ENCODE measurements around the gene DAPK2. TPM values are rescaled to one million over a fixed set of nuclear protein-coding genes. Genes with fewer than 3 reads are reported as not detected.

Gene DAPK2
- total RNA-seq, 6 experiments from 2014 or later = 2.1 to 5.7 (median 5.1) TPM

DNA sequence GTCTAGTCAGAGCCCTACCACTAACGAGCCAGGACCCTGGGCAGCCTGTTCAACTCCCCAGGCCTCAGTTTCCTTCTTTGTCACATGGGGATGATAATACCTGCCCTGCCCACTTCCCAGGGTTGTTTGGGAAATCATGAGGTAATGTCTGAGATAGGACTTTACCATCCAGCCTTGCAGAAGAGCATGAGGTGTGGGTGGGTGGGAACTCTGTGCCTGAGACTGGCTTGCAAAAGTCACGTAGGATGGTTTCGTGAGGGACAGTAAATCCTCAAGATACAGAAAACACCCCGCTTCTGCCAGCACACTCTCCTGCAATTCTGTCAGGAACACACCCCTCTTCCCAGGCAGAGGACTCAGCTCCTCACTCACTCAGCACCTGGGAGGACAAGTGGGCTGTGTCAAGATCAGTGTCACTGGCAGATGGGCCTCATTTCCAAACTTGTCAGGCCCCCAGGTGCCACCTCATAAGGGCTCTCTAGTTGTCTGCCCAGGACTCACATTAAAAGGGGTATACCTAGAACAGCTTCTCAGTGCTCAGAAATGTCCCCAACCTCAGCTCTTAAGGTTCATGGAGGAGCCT, 58.4 kb downstream of the DAPK2 start:
- H3K27ac Mint-ChIP-seq = no peak overlapping the region
- peaks cover 17% of the 10 kb centered on the region for H3K4me1 Mint-ChIP-seq (ENCODE audit: low read depth)
- no peak for TF ChIP-seq CTCF (IDR thresholded peaks at IDR 0.05)
- peaks cover 2% of the 10 kb centered on the region for H3K27me3 Mint-ChIP-seq (ENCODE audit: insufficient read depth)
- H3K9me3 Mint-ChIP-seq = no peaks in the 10 kb centered on the region
- DNase-seq = no peak
- no peak overlapping the region for H3K4me3 Mint-ChIP-seq
- H3K36me3 Mint-ChIP-seq (ENCODE audit: low read depth) = no peaks in the 10 kb centered on the region

DNA sequence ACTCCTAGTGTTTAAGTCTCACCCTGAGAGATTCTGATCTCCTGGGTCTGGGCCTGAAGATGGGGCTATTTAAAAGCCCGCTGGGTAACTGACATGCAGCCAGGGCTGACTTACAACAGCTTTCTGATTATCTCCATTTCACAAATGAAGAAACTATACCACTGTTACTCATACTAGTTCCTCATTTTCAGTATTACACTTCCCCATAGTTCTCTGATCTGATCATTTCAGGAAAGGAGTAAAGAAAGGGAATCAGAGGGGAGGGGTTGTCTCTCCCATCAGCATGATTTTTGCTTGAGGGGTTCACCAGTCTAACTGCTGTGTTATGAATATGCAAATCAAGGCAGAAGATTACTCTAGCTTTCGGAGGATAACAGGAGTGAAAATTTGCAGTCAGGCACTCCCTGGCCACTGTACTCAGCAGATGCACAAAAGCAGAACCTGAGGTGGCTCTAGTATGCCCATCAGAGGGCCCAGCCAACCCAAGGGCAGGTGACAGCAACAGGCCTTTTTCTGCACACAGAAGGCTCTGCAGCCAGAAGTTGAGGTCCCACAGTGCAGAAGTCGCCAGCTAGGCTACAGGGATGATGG, 59.4 kb downstream of the DAPK2 start:
- TF ChIP-seq CTCF (IDR thresholded peaks at IDR 0.05) = no peak
- peak overlapping the region; percentile 43; the same call in 1 of the 2 replicates for H3K27ac Mint-ChIP-seq
- no peaks in the 10 kb centered on the region for H3K36me3 Mint-ChIP-seq (ENCODE audit: low read depth)
- no peaks in the 10 kb centered on the region for H3K9me3 Mint-ChIP-seq
- no peak for DNase-seq
- H3K27me3 Mint-ChIP-seq (ENCODE audit: insufficient read depth) = peaks cover 2% of the 10 kb centered on the region
- no peak overlapping the region for H3K4me3 Mint-ChIP-seq
- peaks cover 17% of the 10 kb centered on the region for H3K4me1 Mint-ChIP-seq (ENCODE audit: low read depth)

GRCh38 chr15:63986185-63986680, 60.1 kb downstream of the DAPK2 start:
- DNase-seq = no peak

GRCh38 chr15:63985221-63986184, 60.8 kb downstream of the DAPK2 start:
- no peak for TF ChIP-seq CTCF (IDR thresholded peaks at IDR 0.05)
- no peak for DNase-seq
- Mint-ChIP-seq H3K36me3 (ENCODE audit: low read depth) (no peaks in the 10 kb centered on the region), H3K27ac (no peak overlapping the region), H3K27me3 (ENCODE audit: insufficient read depth) (peaks cover 2% of the 10 kb centered on the region), H3K4me3 (no peak overlapping the region), H3K9me3 (no peaks in the 10 kb centered on the region), H3K4me1 (ENCODE audit: low read depth) (peaks cover 18% of the 10 kb centered on the region)

More at GRCh38 chr15:63986185-63986680, 60.1 kb downstream of the DAPK2 start:
- Mint-ChIP-seq H3K36me3 (ENCODE audit: low read depth) (no peaks in the 10 kb centered on the region), H3K9me3 (no peaks in the 10 kb centered on the region), H3K27me3 (ENCODE audit: insufficient read depth) (peaks cover 2% of the 10 kb centered on the region), H3K4me3 (no peak overlapping the region), H3K4me1 (ENCODE audit: low read depth) (peaks cover 17% of the 10 kb centered on the region), H3K27ac (peak overlapping the region; percentile 43; the same call in 1 of the 2 replicates)
- no peak for TF ChIP-seq CTCF (IDR thresholded peaks at IDR 0.05)

GRCh38 chr15:63984331-63984730, 62.0 kb downstream of the DAPK2 start:
- DNase-seq = no peak
- H3K4me3 Mint-ChIP-seq = no peak overlapping the region
- H3K9me3 Mint-ChIP-seq = no peaks in the 10 kb centered on the region
- H3K27ac Mint-ChIP-seq = no peak overlapping the region
- no peaks in the 10 kb centered on the region for H3K36me3 Mint-ChIP-seq (ENCODE audit: low read depth)
- H3K27me3 Mint-ChIP-seq (ENCODE audit: insufficient read depth) = no peaks in the 10 kb centered on the region; the same call in 1 of the 2 replicates
- H3K4me1 Mint-ChIP-seq (ENCODE audit: low read depth) = peaks cover 24% of the 10 kb centered on the region
- TF ChIP-seq CTCF (IDR thresholded peaks at IDR 0.05) = no peak

Measured in HFFc6 (cell line).